GM12891 (cell line): Measurements from ENCODE around the gene SVOPL.

Source experiments
- PAX5 ChIP-seq: IDR thresholded peaks from 2 replicates; pipeline ENCODE4 v1.6.1; 2011; ENCODE audit warnings: low read length, moderate library complexity, mild to moderate bottlenecking; ENCODE audit not compliant: insufficient read depth, severe bottlenecking
- POLR2A ChIP-seq: IDR thresholded peaks from 2 replicates; pipeline ENCODE4 v1.6.1; 2011; ENCODE audit warnings: low read depth, low read length, control low read depth
- POLR2AphosphoS5 ChIP-seq: IDR thresholded peaks from 2 replicates; pipeline ENCODE4 v1.6.1; 2011; ENCODE audit warnings: low read depth, low read length, control low read depth
- POU2F2 ChIP-seq: IDR thresholded peaks from 2 replicates; pipeline ENCODE4 v1.6.1; 2011; ENCODE audit warnings: low read depth, mild to moderate bottlenecking, control low read depth, low read length, moderate library complexity
- SPI1 ChIP-seq: IDR thresholded peaks from 2 replicates; pipeline ENCODE4 v1.6.1; 2011; ENCODE audit warnings: low read depth, low read length, control low read depth
- TAF1 ChIP-seq: IDR thresholded peaks from 2 replicates; pipeline ENCODE4 v1.6.1; 2011; ENCODE audit warnings: low read depth, low read length, control low read depth

DNA sequence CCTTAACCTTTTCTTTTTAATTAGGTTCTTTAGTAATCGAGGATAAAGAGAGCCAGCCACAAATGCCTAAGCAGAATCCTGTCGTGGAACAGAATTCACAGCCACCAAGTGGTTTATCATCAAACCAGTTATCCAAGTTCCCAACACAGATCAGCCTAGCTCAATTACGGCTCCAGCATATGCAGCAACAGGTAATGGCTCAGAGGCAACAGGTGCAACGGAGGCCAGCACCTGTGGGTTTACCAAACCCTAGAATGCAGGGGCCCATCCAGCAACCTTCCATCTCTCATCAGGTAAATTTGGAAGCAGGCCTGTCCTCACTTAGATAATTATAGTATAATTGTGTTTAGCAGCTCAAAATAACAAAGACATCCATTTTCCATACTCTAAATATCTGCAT lies 146.5 kb downstream of the SVOPL start:
- no peak for TF ChIP-seq POLR2AphosphoS5
- no peak for TF ChIP-seq TAF1
- no peak for TF ChIP-seq POLR2A
- no peak for TF ChIP-seq SPI1
- TF ChIP-seq POU2F2, result no peak
- TF ChIP-seq PAX5, result no peak
